ENCODE results near the gene NECAB2.

The NECAB2 gene

DNA sequence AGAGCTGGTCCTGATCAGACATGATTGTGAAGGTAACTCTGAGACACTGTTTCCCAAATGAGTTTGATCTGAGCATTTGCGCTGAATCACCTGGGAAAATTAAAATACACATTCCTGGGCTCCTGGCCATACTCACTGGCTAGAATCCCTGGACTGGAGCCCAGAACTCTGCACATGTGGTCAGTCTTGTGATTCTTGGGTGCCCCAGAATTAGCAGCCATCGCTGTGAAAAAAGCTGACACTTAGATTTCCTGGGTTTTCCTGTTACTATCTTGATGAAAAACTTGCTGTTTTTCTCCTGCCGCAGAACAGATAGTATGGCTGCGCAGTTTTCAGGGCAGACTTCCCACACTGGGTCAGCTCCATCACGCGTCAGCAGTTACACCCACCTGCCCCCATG, 24.6 kb downstream of the NECAB2 start:
- no peak for DNase-seq (ENCODE audit: low read depth in 3 of 3)

DNA sequence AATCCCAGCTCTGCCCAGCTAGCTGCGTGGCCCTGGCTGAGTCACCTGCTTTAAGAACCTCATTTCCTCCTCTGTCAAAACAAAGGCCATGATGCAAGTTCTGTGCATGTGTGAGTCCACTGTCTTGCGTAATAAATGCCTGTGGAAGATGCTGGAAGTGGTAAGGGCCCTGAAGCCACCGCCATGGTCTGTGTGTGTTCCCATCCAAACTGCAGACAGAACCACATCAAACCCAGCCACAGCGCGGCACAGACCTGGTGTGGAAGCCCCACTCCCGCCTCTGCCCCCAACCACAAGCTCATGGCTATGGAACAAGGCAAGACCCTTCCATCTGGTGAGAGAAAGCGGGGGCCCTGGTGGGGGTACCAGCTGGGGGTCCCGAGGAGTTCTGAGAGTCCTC, 26.0 kb downstream of the NECAB2 start:
- DNase-seq (ENCODE audit: low read depth in 3 of 3), result no peak

DNA sequence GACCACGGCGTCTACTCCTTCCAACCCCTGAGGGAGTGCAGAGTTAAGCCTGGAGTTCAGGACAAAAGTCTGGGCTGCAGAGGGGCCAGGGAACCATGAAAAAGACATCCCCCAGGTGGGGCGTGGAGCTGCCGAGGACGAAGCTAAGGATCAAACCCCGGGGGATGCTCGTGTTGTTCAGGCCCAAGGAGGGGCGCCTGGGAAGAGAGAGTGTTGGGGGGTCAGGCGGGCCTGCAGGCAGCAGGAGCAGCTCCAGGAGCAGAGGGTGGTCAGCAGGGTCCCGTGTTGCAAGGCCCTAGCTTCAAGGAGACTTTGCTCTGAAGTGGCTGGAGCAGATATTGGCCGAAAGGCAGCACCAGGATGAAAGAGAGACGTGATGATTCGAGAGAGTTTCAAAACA, 26.7 kb downstream of the NECAB2 start:
- no peak for DNase-seq (ENCODE audit: low read depth in 3 of 3)

DNA sequence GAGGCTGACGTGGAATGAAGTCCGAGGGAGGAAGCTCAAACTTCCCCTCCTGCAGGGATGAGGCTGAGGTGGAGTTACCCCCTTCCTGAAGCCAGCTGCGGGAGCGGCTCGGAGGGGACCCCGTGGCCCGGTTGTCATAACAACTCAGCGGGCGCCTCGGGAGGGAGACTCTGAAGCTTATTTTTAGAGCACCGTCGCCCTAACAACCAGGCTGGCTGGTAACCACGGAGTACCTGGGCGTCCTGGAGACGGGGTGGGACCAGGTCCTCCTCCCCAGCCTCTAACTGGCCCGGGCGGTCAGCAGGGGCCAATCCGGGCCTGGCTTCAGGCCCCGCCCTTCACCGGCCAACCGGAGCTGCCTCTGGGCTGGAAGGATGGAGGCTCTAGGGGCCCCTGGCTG, 27.7 kb downstream of the NECAB2 start:
- DNase-seq (ENCODE audit: low read depth in 3 of 3), result no peak

DNA sequence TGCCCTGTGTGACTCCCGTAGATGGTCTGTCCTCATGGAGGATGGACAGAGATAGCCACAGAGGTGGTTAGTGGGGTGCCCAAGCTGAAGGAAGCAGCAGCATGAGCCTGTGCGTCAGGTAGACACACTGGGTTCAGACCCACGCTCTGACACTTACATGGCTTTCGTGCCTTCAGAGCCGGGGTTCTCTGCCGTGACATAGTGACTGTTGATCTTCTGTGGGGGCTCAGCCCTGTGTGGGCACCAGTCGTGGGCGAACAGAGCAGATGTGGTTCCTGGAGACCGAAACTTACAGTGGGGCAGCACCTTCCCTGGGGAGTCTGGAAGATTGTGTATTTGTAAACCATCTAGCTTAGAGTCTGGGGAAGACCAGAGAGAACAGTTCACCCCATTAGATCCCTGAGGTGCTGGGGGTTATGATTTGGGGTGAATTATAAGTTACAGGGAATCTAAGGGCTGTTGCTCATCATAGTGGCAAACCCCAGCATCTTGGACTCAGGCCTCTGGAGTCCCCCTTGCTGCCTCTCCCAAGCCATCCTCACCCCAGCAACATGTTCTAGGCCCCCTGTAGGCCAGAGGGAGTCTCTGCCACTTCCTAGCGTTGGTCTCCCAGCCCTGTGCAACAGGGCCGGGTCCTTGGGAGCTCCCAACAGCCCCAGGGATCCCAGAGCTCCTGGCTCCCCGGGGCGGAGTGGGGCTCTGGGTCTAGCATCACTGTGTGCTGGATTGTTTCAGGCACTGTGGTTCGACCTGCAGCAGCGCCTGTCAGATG, 28.6 kb downstream of the NECAB2 start:
- DNase-seq (ENCODE audit: low read depth in 3 of 3), result no peak

DNA sequence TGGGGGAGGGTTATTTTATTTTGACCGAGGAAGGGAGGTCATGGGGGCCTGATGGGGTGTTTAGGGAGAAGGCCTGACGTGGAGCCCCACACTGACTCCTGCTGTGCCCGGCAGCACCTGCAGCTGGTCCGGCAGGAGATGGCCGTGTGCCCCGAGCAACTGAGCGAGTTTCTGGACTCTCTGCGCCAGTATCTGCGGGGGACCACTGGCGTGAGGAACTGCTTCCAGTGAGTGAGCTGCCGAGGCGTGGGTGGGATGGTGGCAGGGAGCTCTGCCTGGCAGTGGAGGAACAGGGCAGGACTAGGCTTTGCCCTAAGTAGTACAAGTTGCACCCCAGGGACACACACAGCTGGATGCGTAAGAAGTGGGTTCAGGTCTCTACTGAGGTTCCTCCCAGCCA, 30.0 kb downstream of the NECAB2 start:
- DNase-seq (ENCODE audit: low read depth in 3 of 3), result no peak

DNA sequence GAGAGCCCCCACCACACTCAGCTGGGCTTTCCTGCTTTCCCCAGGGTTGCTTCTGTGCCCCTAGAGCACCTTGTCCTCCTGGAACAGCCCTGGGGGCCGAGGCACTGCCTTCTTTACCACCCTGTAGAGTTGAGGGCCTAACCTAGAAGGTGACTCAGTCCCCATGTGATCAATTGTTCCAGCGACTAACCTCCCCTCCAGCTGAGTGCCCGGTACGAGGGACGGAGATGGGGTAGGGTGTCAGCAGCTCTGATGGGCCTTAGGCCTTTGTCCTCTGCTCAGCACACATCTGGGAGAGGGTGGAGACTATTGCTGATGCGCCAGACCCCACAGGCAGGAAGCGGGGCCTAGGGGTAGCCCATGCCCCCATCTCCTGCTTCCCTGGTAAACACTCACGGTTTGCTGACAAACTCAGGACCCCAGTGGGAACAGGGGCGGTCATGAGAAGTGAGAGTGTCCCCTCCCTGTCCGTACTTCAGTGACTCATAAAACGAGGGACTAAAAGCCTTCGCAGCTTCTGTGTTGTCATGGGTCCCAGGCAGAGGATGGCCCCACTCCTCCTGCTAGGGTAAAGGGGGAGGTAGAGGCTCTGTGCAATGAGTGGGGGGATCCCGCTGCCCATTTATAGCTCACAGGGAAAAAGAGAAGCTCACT, 33.1 kb downstream of the NECAB2 start:
- no peak for DNase-seq (ENCODE audit: low read depth in 3 of 3)

DNA sequence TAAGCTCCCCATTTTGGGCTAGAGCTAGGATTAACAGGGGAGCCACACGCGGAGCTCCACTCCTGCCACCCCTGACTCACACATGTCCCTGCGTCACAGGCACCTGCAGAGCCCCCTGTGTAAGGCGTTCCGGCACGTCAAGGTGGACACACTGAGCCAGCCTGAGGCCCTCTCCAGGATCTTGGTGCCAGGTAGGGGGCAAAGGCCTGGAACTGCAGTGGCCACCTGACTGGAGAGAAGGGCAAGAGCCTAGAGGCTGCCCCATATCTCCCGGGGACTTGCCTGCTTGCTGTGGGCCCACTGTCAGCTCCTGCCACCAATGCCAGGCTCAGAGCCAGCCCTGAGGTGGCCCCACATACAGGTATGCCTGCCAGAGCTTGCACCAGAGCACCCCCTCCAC, 33.7 kb downstream of the NECAB2 start:
- DNase-seq (ENCODE audit: low read depth in 3 of 3), result no peak

DNA sequence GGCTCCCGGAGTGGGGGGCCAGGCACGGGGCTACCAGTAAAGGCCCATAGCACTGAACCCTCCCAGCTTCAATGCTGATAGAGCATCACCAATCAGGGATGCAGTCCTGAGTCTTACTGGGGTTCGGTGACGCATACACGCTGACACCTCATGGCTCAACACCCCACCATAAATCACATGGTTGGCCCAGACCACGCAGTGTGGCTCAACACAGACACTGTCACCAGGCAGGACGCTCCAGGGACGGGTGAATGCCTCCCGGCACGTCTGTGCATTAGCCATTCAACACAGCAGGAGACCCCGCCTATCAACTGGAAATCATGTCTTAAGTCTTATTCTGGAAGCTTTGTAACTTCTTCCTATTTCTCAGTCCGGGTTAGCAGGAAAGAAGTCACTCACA, 35.0 kb downstream of the NECAB2 start:
- DNase-seq (ENCODE audit: low read depth in 3 of 3), result no peak

DNA sequence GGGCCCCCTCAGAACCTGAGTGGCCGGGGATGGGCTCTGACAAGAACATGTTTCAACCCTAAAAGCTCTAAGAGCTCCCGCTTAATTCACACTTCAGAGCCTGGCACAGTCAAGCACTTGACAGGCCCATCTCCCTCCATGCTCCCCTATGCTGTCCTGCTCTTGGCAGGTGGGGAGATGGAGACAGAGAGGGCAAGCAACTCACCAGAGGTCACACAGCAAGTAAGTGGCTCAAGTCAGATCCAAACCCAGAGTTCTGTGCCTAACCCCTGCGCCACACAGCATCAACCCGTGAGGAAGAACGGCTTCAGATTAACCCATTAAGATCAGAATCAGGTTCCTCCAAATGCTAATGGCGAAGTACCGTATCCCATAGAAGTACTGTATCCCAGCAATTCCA, 36.4 kb downstream of the NECAB2 start:
- DNase-seq (ENCODE audit: low read depth in 3 of 3), result no peak

DNA sequence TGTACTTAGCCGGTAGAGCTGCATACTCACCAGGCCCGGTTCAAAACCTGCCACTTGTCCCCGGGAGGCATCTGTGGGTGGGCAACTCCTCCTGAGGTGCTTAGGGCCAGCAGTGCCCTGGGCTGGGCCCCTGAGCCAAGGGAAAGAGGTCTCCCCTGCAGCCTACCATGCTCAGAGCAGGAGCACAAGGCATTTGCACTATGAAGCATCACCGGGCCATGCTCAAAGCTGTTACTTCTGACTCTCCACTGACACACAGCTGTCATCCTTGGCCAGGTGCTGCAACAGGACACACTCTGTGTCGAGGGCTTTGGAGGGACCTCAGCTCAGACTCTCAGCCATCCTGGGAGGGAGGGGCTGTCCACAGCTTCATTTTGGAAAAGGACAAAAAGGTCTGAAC, 37.3 kb downstream of the NECAB2 start:
- DNase-seq (ENCODE audit: low read depth in 3 of 3), result no peak

DNA sequence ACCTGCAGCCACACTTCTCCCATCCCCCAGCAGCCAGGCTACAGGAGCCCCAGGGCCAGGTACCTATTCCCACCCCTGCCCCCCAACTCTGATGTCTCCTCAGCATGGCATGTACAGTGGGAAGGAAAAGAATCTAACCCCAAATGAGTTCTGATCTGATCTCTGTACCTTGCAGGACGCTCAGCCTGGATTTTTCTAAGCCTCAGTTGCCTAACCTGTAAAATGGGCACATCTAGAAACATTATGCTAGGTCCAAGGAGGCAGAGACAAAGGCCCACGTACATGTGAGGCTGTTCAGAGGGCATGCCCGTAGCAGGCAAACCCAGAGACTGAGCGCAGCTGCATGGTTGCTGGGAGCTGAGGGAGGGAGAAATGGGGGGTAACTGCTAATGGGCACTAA, 39.5 kb downstream of the NECAB2 start:
- DNase-seq (ENCODE audit: low read depth in 3 of 3), result no peak

DNA sequence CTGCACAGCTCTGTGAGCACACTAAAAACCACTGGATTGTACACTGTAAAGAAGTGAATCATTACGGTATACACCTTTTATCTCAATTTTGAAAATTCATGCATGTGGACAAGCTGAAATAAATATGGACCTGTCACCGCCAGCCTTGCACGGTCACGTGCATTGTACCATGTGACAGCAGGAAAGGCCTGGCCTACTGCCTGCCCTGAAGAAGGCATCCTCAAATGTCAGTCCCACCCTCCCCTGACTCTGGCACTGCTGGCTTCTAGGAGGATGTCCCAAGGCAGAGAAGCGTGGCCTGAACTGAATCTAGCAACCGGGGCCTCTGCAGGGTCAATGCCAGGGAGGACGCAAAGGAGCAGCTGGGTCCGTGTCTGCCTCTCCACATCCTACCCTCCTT, 39.9 kb downstream of the NECAB2 start:
- DNase-seq (ENCODE audit: low read depth in 3 of 3), result no peak

DNA sequence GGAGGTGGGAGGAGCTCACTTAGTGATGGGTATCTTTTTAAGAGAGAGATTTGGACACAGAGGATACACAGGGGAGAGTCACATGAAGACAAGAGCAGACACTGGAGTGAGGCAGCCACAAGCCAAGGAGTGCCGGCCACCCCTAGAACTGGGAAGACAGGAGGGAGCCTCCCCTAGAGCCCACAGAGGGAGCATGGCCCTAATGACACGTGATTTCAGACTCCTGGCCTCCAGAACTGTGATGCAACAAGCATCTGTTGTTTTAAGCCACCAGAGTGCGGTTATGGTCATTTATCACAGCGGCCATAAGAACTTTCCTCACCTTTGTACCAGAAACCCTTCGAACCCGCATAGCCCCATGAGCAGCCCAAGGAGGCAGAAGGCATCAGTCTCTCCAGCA, 41.2 kb downstream of the NECAB2 start:
- no peak for DNase-seq (ENCODE audit: low read depth in 3 of 3)

DNA sequence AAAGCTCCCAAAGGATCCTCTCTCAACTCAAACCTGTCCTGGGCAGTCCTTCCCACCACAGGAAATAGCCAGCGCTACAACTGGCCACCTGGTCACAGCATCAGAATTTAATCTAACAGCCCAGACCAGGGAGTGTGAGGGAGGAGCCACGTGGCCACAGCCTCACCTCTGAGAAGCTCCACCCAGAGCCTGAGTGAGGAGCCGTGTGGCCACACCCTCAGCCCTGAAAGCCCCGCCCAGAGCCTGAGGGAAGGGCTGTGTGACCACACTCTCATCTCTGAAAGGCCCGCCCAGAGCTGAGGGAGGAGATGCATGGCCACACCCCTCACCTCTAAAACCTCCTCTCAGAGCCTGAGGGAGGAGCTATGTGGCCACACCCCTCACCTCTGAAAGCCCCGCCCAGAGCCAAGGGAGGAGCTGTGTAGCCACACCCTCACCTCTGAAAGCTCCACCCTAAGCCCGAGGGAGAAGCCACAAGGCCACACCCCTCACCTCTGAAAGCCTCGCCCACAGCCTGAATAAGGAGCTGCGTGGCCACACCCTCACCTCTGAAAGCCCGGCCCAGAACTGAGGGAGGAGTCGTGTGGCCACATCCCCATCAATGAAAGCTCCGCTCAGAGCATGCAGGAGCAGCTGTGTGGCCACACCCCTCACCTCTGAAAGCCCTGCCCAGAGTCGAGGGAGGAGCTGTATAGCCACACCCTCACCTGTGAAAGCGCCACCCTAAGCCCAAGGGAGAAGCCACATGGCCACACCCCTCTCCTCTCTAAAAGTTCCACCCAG, 45.9 kb downstream of the NECAB2 start:
- DNase-seq (ENCODE audit: low read depth in 3 of 3), result peak in 2 of 3 experiments; percentile 6 to 24

DNA sequence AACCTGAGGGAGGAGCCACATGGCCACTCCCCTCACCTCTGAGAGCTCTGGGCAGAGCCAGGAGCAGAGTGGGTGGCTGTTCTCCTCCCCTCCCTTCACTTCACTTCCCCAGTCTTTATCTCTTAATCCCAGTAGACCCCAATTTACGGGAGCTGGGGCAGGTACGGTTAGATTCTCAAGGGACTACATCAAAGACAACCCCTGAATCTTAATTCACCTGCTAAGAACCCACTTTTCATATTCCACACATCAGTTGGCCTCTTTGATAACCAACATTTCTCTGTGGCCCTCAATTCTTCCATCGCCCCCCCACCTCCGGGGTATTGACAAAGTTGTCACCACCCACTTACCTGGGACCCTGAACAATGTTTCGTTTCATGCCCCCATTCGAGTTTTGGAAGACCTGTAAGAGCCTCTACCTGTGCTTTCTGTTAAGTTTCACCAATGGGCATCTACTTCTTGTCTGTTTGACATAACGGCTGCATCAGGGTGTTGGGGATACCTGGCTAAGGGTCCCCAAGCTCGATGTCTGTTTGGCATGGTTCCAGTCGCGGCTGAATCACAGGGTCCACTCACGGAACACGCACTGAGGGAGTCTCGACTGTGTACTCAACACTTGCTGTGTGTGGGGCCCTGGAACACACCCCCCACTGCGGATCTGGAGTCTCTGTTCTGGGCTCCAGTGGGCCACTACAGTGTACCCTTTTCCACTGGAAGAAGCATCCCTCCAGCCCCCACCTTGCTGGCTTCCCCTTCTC, 46.7 kb downstream of the NECAB2 start:
- DNase-seq (ENCODE audit: low read depth in 3 of 3), result no peak

DNA sequence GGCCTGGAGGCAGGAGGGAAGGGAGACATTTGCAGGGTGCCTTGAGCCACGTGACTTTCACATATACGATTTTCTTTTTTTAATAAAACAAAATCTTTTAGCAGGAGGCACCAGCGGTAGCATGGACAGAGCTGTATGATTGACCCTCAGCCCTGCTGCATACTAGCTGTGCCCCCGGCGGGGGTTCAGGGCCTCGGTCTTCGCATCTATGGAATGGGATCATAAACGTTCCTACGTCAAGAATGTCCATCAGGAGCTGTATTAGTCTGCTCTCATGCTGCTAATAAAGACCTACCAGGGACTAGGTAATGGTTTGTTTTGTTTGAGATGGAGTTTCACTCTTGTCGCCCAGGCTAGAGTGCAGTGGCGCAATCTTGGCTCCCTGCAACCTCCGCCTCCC, 47.4 kb downstream of the NECAB2 start:
- DNase-seq (ENCODE audit: low read depth in 3 of 3), result no peak

DNA sequence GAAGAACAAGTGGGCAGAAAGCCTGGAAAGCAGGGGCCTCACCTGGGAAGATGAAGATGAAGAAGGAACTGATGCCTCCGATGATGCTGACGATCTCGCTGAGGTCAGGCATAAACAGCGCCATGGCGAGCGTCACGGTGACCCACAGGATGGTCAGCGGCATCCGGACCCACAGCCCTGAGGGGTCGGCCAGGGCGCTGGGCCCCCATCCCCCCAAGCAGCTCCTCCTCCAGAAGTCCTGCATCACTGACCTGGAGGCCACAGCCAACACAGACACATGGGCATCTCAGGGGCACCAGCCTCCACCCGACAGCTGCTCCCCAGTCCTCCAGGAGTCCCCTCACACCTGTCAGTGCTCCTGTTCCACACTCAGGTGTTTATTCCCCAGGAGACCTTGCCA, 48.4 kb downstream of the NECAB2 start:
- no peak for DNase-seq (ENCODE audit: low read depth in 3 of 3)

DNA sequence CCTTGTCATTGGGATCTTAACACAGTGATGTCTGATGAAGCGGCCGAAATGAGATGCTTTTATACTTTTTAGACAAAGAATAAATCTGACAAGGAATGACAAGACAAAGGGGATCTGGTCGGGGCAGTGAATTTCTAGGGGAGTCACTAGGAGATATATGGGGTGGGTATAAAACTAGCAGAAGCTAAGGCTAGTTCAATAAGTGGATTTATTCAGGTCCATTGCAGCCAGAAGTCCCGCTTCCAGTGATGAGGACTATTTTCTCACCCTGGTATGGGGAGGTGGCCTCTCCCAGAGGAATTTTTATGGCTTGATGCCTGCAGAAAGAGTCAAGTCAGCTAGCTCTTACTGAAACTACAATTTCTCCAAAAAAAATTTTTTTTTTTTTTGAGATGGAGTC, 50.7 kb downstream of the NECAB2 start:
- DNase-seq (ENCODE audit: low read depth in 3 of 3), result no peak

DNA sequence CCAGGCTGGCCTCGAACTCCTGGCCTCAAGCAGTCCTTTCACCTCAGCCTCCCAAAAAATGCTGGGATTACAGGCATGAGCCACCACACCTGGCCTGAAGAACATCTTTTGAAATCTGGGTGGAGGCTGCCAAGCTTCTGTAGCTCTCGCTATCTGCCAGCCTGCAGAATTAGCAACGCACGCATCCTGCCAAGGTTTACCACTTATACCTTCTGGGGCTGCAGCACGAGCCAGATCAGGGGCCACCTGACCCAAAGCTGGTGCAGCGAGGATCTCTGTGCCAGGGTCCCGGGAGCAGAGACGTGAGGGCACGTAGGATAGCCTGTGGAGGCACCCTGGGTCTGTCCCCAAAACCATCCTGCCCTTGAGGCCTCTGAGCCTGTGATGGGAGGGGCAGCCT, 52.3 kb downstream of the NECAB2 start:
- DNase-seq (ENCODE audit: low read depth in 3 of 3), result no peak

DNA sequence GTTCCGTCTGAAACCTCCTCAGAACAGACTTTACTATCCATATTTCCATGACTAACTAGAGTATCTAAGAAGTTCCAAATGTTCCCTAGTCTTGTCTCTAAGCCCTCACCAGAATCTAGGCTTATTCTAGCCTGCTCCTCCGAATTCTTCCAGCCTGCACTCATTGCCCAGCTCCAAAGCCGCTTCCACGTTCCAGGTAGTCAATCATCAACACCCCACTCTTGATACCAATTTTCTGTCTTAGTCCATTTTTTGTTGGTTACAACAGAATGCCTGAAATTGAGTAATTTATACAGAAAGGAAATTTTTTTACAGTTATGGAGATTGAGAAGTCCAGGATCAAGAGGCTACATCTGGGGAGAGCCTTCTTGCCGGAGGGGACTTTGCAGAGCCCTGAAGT, 53.4 kb downstream of the NECAB2 start:
- DNase-seq (ENCODE audit: low read depth in 3 of 3), result no peak

DNA sequence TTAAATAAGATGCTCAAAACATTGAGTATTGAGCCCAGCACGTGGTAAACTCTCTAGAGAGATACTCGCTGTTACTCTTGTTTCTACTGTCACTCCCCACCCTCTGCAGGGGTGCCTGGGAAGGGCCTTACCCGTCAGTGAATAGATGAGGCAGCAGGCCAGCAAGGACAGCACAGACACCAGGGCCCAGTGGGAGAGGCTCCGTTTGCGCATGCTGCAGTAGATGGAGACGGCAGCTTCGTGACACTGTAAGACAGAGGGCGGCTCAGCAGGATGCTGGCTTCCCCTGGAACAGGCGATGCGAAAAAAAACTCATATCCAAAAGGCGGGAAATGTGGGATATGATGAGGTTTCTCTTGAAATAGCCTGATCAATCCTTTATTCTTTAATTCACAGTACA, 54.6 kb downstream of the NECAB2 start:
- no peak for DNase-seq (ENCODE audit: low read depth in 3 of 3)

All from stimulated activated CD4-positive, alpha-beta T cell treated with anti-CD3 and anti-CD28 coated beads, TNF-alpha, amount 100 ng/mL, for 4 hours (primary cell).